Central memory CD8-positive, alpha-beta T cell (primary cell): ENCODE data around the gene CHCHD4.

Experiments used
- ATAC-seq: fragments of 150-1000 bp; cut with Tn5 transposase; replicated peaks from 2 replicates; pipeline ENCODE4 v1.10.0; 2022; ENCODE audit warnings: mild to moderate bottlenecking, moderate FRiP score, moderate number of reproducible peaks; ENCODE audit not compliant: poor library complexity, severe bottlenecking; ENCODE audit errors: extremely low read depth
- DNase-seq, 2 donors: peaks; one replicate each; pipeline ENCODE4 v3.0.0; 2021; ENCODE audit warnings: low spot score in 2 of 2
- H3K27ac Mint-ChIP-seq: one replicate; pipeline ENCODE4 v1.8.0; 2022; ENCODE audit warnings: low read depth, mild to moderate bottlenecking, moderate library complexity, mixed read lengths
- H3K27me3 Mint-ChIP-seq: one replicate; pipeline ENCODE4 v1.8.0; 2022; ENCODE audit warnings: mixed read lengths
- H3K36me3 Mint-ChIP-seq: one replicate; pipeline ENCODE4 v1.8.0; 2022; ENCODE audit warnings: mild to moderate bottlenecking, moderate library complexity, mixed read lengths; ENCODE audit not compliant: insufficient read depth
- H3K4me1 Mint-ChIP-seq: one replicate; pipeline ENCODE4 v1.8.0; 2022; ENCODE audit warnings: mixed read lengths
- H3K4me3 Mint-ChIP-seq: one replicate; pipeline ENCODE4 v1.8.0; 2022; ENCODE audit warnings: mild to moderate bottlenecking, moderate library complexity, mixed read lengths
- H3K9me3 Mint-ChIP-seq: one replicate; pipeline ENCODE4 v1.8.0; 2022; ENCODE audit warnings: mixed read lengths

CHCHD4 gene

DNA sequence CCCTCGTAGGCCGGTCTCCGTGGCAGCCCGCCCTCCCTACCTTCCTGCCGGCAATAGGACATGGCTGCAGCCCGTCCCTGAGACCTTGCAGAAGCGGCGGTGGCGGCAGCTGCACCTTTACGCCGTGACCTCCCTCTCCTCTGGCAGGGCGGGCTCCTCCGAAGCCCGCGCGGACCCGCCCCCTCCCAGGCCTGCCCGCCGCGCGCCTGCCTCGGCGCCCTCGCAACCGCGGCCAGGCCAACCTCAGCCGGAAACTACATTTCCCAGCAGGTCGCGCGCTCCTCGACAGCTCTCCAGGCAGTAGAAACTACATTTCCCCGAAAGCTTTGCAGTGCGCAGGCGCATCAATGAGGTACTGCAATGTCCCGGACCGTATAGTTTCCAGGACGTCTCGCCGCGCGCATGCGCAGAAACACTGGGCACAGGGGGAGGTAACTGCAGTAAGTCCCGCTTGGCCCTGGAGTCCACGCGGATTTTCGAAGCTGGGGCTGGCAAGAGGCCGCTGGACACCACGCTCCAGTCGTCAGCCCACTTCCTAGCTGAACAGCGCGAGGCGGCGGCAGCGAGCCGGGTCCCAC is at the start of gene CHCHD4, which contains the start of gene TMEM43:
CHCHD4 (minus strand) TSS at position 256 of the 578 bp plus-strand sequence; CDS start at position 62, 194 bp downstream.
TMEM43 (plus strand) TSS at position 438 of the 578 bp plus-strand sequence. CDS start 142 bp downstream, outside the sequence.
- Mint-ChIP-seq H3K27me3 (no peaks in the 10 kb centered on the region), H3K4me1 (peaks cover 72% of the 10 kb centered on the region), H3K36me3 (peaks cover 40% of the 10 kb centered on the region), H3K27ac (peak within 1 kb of the TSS; percentile 99), H3K4me3 (peak within 1 kb of the TSS; percentile 95), H3K9me3 (no peaks in the 10 kb centered on the region)
- DNase-seq (peak; percentile 96 to 97), ATAC-seq (peak; percentile 93)

DNA sequence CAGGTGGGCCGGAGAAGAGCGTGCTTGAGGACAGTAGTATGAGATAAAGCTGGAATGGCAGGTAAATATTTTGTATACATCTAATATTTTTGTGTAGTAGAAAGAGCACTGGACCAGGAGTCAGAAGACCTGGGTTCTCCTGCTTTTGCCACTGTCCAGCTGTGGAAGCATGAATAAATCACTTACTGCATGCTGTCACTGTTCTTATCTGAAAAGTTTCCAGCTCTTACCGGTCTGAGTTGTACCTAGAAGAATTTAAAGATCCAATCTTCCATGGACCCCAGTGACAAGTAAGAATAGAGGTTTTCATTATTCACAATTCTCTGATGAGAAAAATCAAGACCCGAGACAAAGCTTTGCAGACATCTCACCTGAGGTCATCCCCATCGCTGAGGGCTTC is 47.8 kb upstream of the CHCHD4 start:
- Mint-ChIP-seq H3K27me3 (no peaks in the 10 kb centered on the region), H3K4me3 (no peak overlapping the region), H3K9me3 (no peaks in the 10 kb centered on the region), H3K27ac (peak overlapping the region; percentile 76), H3K36me3 (peaks cover 53% of the 10 kb centered on the region), H3K4me1 (peaks cover 52% of the 10 kb centered on the region)
- ATAC-seq (no peak), DNase-seq (no peak)

DNA sequence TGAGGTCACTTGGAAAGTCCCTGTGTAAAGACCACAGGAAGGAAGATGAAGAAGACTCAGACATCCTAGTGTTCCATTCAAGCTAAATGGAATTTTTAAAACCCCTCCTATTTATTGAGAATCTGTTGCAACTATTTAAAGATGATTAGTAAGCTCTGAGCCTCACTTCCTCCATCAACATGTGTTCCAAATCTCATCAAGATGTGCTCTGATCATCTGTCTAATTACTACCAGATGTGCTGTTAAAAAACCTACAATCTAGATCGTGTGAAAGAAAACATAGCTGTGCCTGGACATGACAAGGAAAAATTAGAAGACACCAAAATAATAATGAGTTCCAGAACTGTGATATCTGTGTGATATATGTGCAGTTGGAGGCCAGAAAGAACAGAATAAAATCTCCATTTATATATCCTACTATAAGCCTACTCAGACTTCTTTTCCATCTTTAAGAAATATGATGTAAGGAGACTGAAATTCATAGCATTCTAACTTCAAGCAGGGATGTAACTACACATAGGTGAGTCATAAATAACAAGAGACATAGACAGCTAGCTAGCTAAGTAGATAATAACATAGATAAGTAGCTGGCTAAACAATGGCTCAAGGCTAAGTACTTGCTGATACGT is 46.0 kb upstream of the CHCHD4 start:
- no peak for ATAC-seq
- no peaks in the 10 kb centered on the region for H3K27me3 Mint-ChIP-seq
- no peak overlapping the region for H3K4me3 Mint-ChIP-seq
- DNase-seq, result no peak
- peaks cover 42% of the 10 kb centered on the region for H3K4me1 Mint-ChIP-seq
- H3K36me3 Mint-ChIP-seq, result peaks cover 59% of the 10 kb centered on the region
- H3K9me3 Mint-ChIP-seq, result no peaks in the 10 kb centered on the region
- no peak overlapping the region for H3K27ac Mint-ChIP-seq

DNA sequence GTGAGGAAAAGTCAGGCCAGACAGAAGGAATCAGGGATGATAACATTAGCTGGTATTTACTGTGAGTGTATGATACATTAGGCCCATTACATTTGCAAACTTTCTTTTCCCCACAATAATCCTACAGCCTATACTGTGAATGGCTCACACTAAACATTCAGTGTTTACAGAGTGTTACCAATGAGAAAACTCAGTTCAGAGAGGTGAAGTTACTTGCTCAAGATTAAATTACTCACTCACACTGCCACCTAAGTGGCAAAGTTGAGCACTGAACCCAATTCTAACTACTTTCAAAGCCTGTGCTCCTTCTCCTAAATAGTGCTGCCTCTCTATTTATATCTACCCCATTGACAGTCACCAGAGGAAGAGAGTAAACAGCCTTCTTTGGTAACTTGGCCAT is 45.2 kb upstream of the CHCHD4 start:
- no peaks in the 10 kb centered on the region for H3K27me3 Mint-ChIP-seq
- DNase-seq (no peak), ATAC-seq (no peak)
- H3K4me3 Mint-ChIP-seq, result no peak overlapping the region
- H3K4me1 Mint-ChIP-seq, result peaks cover 34% of the 10 kb centered on the region
- H3K27ac Mint-ChIP-seq, result no peak overlapping the region
- peaks cover 60% of the 10 kb centered on the region for H3K36me3 Mint-ChIP-seq
- H3K9me3 Mint-ChIP-seq, result no peaks in the 10 kb centered on the region

DNA sequence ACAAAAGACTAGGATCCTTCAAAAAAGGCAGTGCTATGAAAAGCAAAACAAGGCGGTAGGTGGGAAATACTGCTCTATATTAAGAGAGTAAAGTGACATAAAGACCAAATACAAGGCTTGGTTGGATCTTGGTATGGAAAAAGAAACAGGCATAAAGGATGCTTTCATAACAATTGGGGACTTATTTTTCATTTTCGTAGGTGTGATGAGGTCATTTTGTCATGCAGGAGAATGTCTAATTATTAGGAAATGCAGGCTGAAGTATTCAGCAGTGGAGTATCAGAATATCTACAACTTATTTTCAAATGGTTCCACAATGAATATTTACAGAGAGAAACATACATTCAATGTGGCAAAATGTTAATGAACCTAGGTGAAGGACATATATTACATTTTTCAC is 44.8 kb upstream of the CHCHD4 start:
- ATAC-seq (no peak), DNase-seq (no peak)
- Mint-ChIP-seq H3K9me3 (no peaks in the 10 kb centered on the region), H3K36me3 (peaks cover 65% of the 10 kb centered on the region), H3K4me1 (peaks cover 30% of the 10 kb centered on the region), H3K4me3 (no peak overlapping the region), H3K27ac (no peak overlapping the region), H3K27me3 (no peaks in the 10 kb centered on the region)

DNA sequence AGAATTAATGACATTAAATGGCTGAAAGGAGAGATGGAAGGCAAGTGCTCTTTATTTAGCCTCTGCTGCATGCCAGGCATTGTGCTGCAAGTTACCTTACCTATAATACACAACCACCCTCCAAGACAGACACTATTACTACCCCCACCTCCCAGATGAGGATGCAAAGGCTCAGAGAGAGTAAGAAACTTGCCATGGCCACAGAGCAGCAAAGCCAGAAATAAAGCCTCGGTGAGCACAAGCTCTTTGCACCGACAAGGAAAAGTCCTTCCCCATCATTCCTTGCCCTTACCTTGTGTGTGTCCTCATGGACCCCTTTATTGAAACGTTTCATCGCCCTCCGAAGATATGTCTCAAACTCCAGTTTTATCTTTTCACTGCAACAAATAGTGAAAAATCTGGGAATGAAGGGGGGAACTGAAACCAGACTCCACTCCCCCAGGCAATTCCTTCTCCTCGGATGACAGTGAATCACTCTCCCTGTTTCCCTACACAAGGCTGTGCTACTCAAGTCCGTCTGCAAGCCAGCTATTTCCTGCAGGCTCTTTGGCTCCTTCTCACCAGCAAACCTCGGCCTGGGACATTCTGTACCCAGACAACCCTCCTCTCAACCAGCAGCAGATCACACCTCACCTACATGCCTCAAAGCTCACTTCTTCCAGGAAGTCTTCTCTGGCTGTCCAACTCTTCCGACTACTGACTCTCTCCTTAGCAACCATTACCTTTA is 42.4 kb upstream of the CHCHD4 start:
- ATAC-seq (no peak), DNase-seq (no peak)
- peaks cover 16% of the 10 kb centered on the region for H3K4me1 Mint-ChIP-seq
- H3K27ac Mint-ChIP-seq, result no peak overlapping the region
- peaks cover 77% of the 10 kb centered on the region for H3K36me3 Mint-ChIP-seq
- no peak overlapping the region for H3K4me3 Mint-ChIP-seq
- no peaks in the 10 kb centered on the region for H3K9me3 Mint-ChIP-seq
- H3K27me3 Mint-ChIP-seq, result no peaks in the 10 kb centered on the region

DNA sequence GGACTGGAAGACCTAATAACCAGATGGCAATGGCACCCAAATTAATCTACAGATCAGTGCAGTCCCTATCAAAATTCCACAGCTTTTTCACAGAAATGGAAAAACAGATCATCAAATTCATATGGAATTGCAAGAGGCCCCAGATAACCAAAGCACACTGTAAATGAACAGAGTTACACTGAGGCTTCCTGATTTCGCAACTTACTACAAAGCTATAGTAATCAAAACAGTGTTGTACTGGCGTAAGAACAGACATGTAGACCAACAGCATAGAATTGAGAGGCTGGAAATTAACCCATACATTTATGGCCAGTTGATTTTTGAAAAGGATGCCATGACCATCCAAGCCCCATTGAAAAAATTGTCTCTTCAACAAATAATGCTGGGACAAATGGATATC is 37.5 kb upstream of the CHCHD4 start:
- no peak for DNase-seq
- Mint-ChIP-seq H3K36me3 (peaks cover 80% of the 10 kb centered on the region), H3K4me1 (peaks cover 2% of the 10 kb centered on the region)

DNA sequence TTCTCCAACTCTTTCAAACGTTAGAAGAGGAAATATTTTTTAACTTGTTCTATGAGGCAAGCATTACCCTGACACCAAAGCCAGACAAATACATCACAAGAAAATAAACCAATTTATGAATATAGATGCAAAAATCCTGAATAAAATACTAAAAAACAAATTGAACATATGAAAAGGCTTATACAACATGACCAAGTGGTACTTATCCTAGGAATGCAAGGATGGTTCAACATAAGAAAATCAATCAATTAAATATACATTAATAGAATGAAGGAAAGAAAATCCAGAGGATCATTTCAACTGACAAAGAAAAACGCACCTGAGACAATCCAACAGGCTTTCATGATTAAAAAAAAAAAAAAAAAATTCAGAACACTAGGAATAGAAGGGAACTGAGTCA is 36.6 kb upstream of the CHCHD4 start:
- Mint-ChIP-seq H3K27me3 (no peaks in the 10 kb centered on the region), H3K27ac (no peak overlapping the region), H3K4me1 (no peaks in the 10 kb centered on the region)

More for the DNA sequence above, 37.5 kb upstream of the CHCHD4 start:
- Mint-ChIP-seq H3K4me3 (no peak overlapping the region), H3K9me3 (peaks cover 4% of the 10 kb centered on the region), H3K27me3 (no peaks in the 10 kb centered on the region), H3K27ac (no peak overlapping the region)
- ATAC-seq, result no peak

DNA sequence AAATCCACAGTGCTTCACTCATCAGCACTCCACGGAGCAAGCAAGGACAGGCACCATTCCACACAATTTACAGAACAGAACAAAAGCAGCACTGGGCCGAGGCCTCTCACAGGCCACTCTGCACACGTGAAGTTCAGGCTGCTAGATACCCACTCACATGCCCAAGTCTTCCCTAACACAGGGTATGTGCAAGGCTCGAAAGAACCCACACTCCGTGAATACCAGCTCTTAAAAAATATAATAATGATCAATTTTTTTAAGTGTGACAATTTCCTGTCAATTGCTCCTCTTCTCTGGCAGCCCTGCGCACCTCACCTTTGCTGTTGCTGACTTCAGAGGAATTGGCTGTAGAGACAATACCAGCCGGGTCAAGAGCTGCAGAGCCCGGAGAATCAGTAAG is 34.8 kb upstream of the CHCHD4 start:
- H3K36me3 Mint-ChIP-seq, result peaks cover 75% of the 10 kb centered on the region
- no peak overlapping the region for H3K27ac Mint-ChIP-seq
- H3K9me3 Mint-ChIP-seq, result peaks cover 4% of the 10 kb centered on the region
- DNase-seq, result no peak
- no peaks in the 10 kb centered on the region for H3K27me3 Mint-ChIP-seq
- no peaks in the 10 kb centered on the region for H3K4me1 Mint-ChIP-seq
- ATAC-seq, result no peak
- no peak overlapping the region for H3K4me3 Mint-ChIP-seq

More for the DNA sequence above, 36.6 kb upstream of the CHCHD4 start:
- Mint-ChIP-seq H3K4me3 (no peak overlapping the region), H3K36me3 (peaks cover 79% of the 10 kb centered on the region), H3K9me3 (peaks cover 4% of the 10 kb centered on the region)
- no peak for DNase-seq
- ATAC-seq, result no peak

DNA sequence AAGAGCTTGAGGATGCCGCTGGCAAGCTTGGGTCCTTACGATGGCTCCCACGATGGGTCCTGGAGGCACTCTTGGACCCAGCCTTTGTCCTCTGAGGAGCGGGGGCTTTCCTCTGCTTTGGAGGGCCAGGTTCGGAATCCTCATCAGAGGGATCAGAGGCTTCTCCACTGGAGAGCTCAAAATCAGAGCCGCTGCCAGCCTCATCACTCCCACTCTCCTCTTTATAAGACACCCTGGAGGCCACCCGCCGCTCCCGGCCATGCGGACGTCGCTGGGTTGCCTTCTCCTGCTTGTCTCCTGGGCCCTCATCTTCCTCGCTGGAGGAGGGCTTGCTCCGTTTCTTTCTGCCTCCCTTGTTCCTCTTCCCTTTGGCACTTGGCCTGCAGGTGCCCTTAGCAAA is 33.7 kb upstream of the CHCHD4 start:
- H3K4me3 Mint-ChIP-seq, result no peak overlapping the region
- peaks cover 74% of the 10 kb centered on the region for H3K36me3 Mint-ChIP-seq
- H3K9me3 Mint-ChIP-seq, result peaks cover 4% of the 10 kb centered on the region
- H3K27ac Mint-ChIP-seq, result peak overlapping the region; percentile 30
- no peak for DNase-seq
- H3K4me1 Mint-ChIP-seq, result no peaks in the 10 kb centered on the region
- H3K27me3 Mint-ChIP-seq, result no peaks in the 10 kb centered on the region
- ATAC-seq, result no peak

DNA sequence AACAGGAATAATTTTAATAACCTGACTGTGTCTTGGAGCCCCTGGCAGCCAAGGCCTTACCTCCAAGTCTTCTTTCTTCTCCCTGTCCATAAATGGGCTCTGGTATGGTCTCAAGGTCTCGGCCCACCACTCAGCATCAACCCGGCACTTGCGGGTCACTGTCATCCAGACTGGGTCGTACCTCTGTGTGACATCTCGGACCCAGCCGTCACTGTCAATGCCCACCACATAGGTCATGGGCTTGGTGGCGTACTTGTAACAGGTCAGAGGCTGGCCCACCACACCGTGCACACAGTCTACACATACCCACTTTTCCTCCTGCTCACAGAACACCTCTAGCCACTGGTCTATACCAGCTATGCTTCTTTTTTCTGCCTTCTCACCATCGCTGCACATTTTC is 33.3 kb upstream of the CHCHD4 start:
- H3K36me3 Mint-ChIP-seq, result peaks cover 75% of the 10 kb centered on the region
- no peaks in the 10 kb centered on the region for H3K4me1 Mint-ChIP-seq
- no peak overlapping the region for H3K4me3 Mint-ChIP-seq
- peak overlapping the region; percentile 8 for H3K27ac Mint-ChIP-seq
- peaks cover 4% of the 10 kb centered on the region for H3K9me3 Mint-ChIP-seq
- no peak for DNase-seq
- H3K27me3 Mint-ChIP-seq, result no peaks in the 10 kb centered on the region
- no peak for ATAC-seq

DNA sequence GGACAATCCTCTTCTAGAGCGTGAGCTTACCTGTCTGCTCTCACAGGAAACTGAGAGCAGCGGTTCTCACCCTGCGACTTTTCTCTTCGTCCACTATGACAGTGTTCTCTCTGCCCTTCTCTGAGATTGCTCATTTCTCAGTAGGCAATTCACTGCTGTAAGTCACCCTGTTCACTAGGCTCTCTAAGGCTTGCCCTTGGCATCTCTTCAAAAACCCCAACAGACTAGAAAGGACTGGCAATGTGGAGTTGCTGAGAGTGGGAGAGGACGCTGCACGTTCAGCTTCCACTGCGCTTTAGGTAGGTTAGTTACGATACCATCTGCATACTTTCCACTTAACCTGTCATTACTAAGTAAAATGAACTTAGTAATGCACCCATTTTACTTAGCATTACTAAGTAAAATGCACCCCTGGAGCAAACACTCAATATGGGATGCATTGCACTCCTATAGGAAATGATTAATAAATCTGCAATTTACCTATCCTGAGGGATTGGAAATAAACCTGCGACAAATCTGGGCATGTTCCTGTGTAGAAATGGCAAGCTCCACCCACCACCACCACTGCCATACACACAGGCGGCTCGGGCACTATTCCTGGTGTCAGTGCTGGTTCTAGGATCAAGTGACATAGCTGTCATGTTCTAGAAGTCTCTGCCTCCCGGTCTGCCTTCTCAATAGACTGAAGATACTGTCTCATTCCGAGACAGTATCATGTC is 32.3 kb upstream of the CHCHD4 start:
- Mint-ChIP-seq H3K36me3 (peaks cover 69% of the 10 kb centered on the region), H3K4me3 (no peak overlapping the region), H3K27ac (no peak overlapping the region), H3K4me1 (no peaks in the 10 kb centered on the region), H3K9me3 (peaks cover 4% of the 10 kb centered on the region), H3K27me3 (no peaks in the 10 kb centered on the region)
- DNase-seq (no peak), ATAC-seq (no peak)
